ENCODE measurements around the gene FAM53C.

The FAM53C gene

DNA sequence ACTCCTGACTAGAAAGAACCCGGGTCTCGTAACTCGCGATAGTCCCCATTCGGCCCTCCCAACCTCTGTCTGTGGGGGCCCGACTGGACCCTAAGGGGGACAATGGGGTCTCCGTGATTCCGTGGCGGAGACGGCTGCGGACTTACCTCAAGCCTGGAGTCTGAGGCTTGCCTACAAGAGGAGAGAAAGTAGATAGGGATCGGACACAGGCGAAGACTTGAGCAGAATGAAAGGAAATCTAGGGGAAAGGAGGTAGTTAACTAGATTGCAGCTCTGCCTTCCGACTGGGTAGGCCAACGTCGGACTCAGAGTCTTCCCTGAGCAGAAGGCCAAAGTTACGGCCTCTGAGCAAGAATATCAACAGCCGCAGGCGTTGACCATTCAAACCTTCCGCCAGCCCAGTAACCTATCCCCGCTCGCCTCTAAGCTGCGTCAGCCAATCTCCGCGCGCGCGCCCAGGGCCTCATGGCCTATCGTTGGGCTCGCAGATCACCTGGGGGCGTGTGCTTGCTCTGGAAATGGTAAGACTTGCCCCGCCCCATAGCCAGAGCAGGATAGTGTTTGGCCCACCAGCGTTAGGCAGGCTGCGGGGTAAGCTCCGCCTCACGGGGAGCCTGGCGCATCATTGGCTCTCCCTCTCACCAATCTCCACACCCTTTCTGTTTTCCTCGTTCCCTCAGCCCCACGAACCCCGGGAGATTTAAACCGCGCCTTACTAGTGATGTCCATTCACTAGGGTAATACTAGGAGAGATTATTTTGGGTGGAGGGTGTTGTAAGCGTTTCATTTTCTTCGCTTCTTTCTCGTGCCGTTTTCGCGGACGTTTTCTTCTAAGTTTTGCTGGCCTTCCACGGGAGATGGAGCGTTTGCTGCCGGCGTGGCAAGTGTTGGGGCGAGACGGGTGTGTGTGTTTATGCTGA is 6.4 kb upstream of the FAM53C start, which contains the start of gene CDC25C (continued):
- no peak for TF ChIP-seq ZNF830 (tag by site-specific recombination; IDR thresholded peaks at IDR 0.05; ENCODE audit: low read depth)
- no peak for TF ChIP-seq SCRT1 (tag by site-specific recombination; IDR thresholded peaks at IDR 0.05; ENCODE audit: borderline replicate concordance)
- TF ChIP-seq ZNF23 (tag by site-specific recombination; IDR thresholded peaks at IDR 0.05; ENCODE audit: borderline replicate concordance): no peak
- TF ChIP-seq MZF1 (tag by site-specific recombination; IDR thresholded peaks at IDR 0.05; ENCODE audit: borderline replicate concordance): no peak
- TF ChIP-seq ZNF416 (tag by site-specific recombination; IDR thresholded peaks at IDR 0.05): no peak
- no peak for TF ChIP-seq ZNF19 (tag by site-specific recombination; IDR thresholded peaks at IDR 0.05; ENCODE audit: low read depth)
- TF ChIP-seq ZBTB48 (tag by site-specific recombination; IDR thresholded peaks at IDR 0.05): peak; percentile 72
- no peak for TF ChIP-seq ZSCAN16 (tag by site-specific recombination; IDR thresholded peaks at IDR 0.05)
- TF ChIP-seq ZNF501 (tag by site-specific recombination; IDR thresholded peaks at IDR 0.05): peak; percentile 81; the same call in 1 of the 2 replicates
- TF ChIP-seq KLF16 (tag by site-specific recombination; IDR thresholded peaks at IDR 0.05): peak; percentile 88
- peak; percentile 14; the same call in 1 of the 2 replicates for TF ChIP-seq PRDM4 (tag by site-specific recombination; IDR thresholded peaks at IDR 0.05)
- TF ChIP-seq ZNF561 (tag by site-specific recombination; IDR thresholded peaks at IDR 0.05; ENCODE audit: borderline replicate concordance): 0 out of 2 replicates have a peak, but pooled peaks have one; percentile 20
- peak; percentile 53 for TF ChIP-seq ZNF366 (tag by site-specific recombination; conservative IDR thresholded peaks at IDR 0.05)
- peak; percentile 60; the same call in 1 of the 2 replicates for TF ChIP-seq ZNF777 (tag by site-specific recombination; IDR thresholded peaks at IDR 0.05; ENCODE audit: borderline replicate concordance)
- no peak for TF ChIP-seq ZNF223 (tag by site-specific recombination; IDR thresholded peaks at IDR 0.05)
- 0 out of 2 replicates have a peak, but pooled peaks have one; percentile 20 for TF ChIP-seq WT1 (tag by site-specific recombination; IDR thresholded peaks at IDR 0.05)
- TF ChIP-seq ZEB2 (tag by site-specific recombination; IDR thresholded peaks at IDR 0.05): peak; percentile 32; the same call in 1 of the 2 replicates
- TF ChIP-seq ZNF248 (tag by site-specific recombination; IDR thresholded peaks at IDR 0.05): no peak
- peak; percentile 59 for TF ChIP-seq ZNF335 (tag by site-specific recombination; conservative IDR thresholded peaks at IDR 0.05)
- no peak for TF ChIP-seq ATF2 (tag by site-specific recombination; IDR thresholded peaks at IDR 0.05; ENCODE audit: low read depth)
- 0 out of 2 replicates have a peak, but pooled peaks have one; percentile 54 for TF ChIP-seq ZNF692 (tag by site-specific recombination; IDR thresholded peaks at IDR 0.05)
- no peak for TF ChIP-seq BCL6B (tag by site-specific recombination; IDR thresholded peaks at IDR 0.05)
- TF ChIP-seq ZFP37 (tag by site-specific recombination; IDR thresholded peaks at IDR 0.05): peak; percentile 85
- peak; percentile 49; the same call in 1 of the 2 replicates for TF ChIP-seq ZSCAN30 (tag by site-specific recombination; IDR thresholded peaks at IDR 0.05)
- TF ChIP-seq KLF10 (tag by site-specific recombination; IDR thresholded peaks at IDR 0.05): 0 out of 2 replicates have a peak, but pooled peaks have one; percentile 67
- TF ChIP-seq ZNF324 (tag by site-specific recombination; IDR thresholded peaks at IDR 0.05): no peak
